Smooth muscle cell of the umbilical artery (primary cell): Measurements from ENCODE around the gene SLC9B1. TPM values are rescaled to one million over a fixed set of nuclear protein-coding genes. Genes with fewer than 3 reads are reported as not detected.

Experiments
- total RNA-seq: library from RNA; depleted of rRNA; stranded (reverse); fragments of >200 nt; gene quantifications from 2 replicates; pipeline ENCODE4 v1.2.3, GENCODE V29; 2014

The SLC9B1 gene
- total RNA-seq, result 0.51 and 0.89 TPM in 2 replicates

GRCh38 chr4:103019308-103020124, at the start of gene SLC9B1:
SLC9B1 (minus strand) TSS chr4:103019705; CDS start chr4:102991711, 27,994 bp downstream.

GRCh38 chr4:102868781-102869568, 150.5 kb downstream of the SLC9B1 start, which contains the start of gene CISD2:
CISD2 (plus strand) TSS chr4:102868992; CDS start chr4:102869085, 93 bp downstream.

Other genes starting within 250 kb of the SLC9B1 start
- 272 and 420 TPM in 2 replicates for gene UBE2D3, start 192.2 kb downstream of the SLC9B1 start, total RNA-seq
- gene CISD2, start 150.7 kb downstream of the SLC9B1 start, total RNA-seq, result 31.2 and 34.3 TPM in 2 replicates
- 16.6 and 18.1 TPM in 2 replicates for gene SLC9B2, start 57.1 kb upstream of the SLC9B1 start, total RNA-seq
- 45.4 and 73.0 TPM in 2 replicates for gene BDH2, start 80.1 kb upstream of the SLC9B1 start, total RNA-seq
- gene CENPE, start 178.6 kb upstream of the SLC9B1 start, total RNA-seq, result 2.1 and 16.6 TPM in 2 replicates